Superior temporal gyrus (tissue), 1 donor: ENCODE results near the gene OCIAD2.
A peak's percentile ranks its signal among the peaks of the same experiment; 100 is the strongest.
"Not testable (repeated sequence)": the region's sequence is repeated elsewhere in the genome, so short reads cannot be mapped to it uniquely, and the experiment has no call there.

Experiments used
- DNase-seq: peaks from one replicate; pipeline ENCODE4 v3.0.0-alpha.2; 2016; ENCODE audit errors: extremely low spot score

OCIAD2 gene

DNA sequence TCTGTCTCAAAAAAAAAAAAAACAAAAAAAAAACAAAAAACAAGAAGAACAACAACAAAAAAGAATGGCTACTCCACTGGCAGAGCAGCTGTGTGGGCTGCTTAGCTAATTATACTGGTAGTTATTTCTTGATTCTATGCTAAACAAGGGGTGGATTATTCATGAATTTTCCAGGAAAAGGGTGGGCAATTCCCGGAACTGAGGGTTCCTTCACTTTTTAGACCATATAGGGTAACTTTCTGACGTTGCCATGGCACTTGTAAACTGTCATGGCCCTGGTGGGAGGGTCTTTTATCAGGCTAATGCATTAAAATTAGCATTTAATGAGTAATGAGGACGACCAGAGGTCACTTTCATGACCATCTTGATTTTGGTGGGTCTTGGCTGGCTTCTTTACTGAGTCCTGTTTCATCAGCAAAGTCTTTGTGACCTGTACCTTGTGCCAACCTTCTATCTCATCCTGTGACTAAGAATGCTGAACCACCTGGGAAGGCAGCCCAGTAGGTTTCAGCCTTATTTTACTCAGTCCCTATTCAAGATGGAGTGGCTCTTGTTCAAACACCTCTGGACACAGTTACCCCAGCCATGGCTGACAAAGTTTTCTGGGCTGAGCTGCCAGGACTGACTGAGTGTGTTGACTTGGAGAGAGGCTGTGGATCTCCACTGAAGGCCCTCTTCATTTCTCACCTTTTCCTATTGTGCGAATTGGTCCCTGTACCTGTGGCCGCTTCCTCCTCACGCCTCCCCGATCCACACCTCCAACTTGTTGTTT is 1.3 kb upstream of the OCIAD2 start:
- no peak for DNase-seq

DNA sequence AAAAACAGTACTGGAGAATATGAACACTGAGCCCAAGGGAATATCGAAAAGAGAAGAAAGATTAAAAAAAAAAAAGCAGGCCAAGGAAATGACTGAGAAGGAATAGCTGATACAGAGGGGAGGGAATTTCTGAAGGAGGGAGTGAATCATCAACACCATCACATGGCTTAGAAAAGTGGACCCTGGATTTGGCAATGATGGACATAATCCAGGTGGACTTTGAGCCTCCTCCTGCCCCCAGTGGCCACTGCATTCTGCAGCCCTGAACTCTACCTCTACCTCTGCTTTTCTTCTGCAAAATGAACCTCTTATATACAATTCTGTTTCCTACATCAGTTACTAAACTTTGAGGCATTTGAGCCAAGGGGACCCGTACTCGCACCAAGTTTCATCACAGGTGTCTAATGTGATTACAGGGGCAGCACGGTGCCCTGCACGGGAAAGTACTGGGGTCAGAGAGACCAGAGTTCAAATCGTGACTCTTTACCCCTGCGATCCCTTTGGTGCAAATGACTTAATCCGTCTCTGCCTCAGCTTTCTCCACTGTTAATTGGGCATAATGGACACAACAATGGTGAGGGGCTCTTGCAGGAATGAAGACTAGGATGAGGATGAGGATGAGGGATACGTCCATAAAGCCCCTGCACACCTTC is 1.1 kb downstream of the OCIAD2 start:
- no peak for DNase-seq

DNA sequence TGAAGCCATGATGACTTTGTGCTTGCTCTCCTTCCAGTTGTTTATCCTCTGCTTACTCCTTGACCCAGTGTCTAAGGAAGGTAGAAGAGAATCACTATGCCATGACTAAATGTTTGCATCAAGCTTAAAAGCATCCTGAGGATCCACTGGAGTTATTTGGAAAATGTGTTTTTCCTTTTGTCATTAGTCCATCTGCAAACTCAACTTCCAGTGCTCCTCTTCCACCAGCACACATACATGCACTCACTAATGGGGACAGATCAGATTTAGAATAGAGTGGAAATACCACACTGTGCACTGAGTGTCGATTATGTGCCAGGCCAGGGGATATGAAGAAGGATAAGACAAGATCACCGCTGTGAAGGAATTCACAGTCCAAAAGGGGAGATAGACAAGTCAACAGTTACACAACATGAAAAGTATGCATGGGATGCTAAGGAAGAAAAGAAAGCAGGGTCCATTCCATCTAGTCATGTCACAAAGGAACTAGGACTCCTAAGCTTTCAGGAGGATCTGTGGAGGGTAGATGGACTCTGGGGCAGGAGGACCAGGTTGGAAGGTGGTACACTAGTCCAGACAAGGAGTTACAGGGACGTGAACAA is 1.9 kb downstream of the OCIAD2 start:
- no peak for DNase-seq

DNA sequence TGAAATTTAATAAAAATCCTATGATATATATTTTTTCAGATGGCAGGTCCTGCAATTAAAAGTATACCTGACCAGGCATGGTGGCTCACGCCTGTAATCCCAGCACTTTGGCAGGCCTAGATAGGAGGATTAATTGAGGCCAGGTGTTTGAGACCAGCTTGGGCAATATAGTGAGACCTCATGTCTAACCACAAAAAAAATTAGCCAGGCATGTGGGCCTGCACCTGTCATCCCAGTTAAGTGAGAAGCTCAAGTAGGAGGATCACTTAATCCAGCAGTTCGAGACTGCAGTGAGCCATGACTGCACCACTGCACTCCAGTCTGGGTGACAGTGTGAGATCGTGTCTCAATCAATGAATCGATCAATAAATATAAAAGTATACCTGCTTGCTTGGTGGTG is 2.5 kb downstream of the OCIAD2 start:
- DNase-seq: no peak

DNA sequence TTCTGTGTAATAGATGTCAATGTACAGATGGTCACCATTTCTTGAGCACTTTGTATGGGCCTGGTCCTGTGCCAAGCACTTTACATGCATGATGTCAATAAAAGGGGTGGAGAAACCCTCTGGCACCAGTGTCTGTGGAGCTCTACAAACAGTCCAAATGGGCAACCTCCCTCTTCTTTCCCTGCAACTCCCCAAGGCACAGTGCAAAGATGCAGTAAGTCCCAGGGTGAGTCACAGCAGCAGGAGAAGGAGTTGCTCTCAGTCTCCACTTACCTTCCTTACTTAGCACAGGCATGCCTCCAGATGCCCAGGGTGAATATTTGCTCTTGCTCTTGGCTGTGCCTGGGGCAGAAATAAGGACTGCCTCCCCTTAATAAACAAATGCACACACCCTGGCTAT is 4.3 kb downstream of the OCIAD2 start:
- DNase-seq: no peak

DNA sequence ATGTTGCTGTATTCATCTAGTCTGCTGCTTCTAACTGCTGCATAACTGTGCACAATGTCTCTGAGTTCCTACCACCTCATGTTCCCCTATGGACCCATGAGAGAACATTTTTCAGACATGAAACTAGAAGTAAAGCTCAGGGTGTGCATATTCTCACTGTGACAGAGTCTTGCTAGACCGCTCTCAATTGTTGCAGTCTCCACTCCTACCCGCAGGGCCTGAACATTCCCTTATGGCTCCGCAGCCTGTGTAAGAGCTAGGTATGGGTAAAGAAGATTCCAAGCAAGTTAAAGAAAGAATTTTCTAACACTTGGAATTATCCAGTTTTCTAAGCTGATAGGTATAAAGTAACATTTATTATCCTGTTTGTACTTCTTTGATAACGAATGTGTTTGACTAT is 5.4 kb downstream of the OCIAD2 start:
- DNase-seq: no peak

DNA sequence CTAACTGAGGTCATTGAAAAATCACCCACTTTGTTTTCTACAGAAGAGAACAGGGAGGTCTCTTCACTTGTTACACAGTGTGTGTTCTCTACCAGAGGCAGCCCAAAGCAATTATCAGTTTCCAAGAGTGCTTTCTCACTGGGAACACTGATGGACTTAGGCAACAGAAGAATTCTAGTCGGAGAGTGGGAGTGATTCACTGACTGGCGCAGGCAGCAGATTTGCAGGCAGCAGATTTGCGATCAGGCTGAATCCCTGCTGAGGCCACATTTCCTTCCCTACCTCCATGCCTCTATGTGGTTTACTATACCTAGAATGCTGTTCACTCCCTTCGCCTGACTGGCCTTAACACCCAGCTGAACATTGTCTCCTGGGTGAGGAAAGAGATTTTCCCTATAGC is 6.6 kb downstream of the OCIAD2 start:
- peak; percentile 65 for DNase-seq

DNA sequence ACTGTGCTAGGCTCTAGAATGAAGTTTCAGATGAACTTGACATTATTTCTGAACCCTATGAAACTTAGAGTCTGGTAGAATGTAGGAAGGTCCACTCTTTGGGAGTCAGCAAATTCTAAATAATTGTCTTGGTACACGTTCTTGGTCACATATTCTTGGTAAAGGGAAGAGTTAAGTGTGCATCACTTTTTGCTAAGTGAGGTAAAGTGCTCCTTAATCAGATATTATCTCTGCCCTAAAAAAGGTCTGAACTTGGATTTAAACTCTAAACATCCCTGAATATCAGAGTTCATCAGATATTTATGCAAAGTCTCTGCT is 7.2 kb downstream of the OCIAD2 start:
- DNase-seq: no peak

DNA sequence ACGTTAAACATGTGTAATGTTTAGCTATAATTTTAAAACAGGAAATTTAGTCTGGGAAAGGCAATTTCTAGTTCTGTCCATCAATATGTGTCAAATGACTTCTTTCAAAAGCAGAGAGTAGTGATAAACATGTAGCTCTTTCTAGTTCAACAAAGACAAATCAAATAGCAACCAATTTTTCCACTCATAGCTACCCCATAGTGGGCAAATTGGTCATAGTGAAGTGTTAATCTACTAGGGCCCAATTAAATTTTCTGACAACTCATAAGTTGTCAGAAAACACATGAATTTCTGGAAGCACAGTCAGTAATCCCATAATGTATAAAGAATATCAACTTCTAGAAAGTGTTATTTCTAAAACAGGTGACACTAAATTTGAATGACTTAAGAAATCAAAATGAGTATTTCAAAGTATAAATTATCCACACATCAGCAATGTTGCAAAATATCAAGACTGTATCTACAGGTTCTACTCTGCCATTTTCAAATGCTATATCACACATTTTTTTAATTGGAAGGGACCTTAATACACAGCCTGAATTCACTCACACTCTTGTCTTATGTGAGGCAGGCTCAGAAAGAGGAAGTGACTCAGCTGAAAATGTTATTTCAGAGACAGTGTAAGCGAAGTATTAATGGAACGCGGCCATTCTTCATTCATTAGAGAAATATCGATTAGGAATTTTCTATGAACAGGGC is 7.7 kb downstream of the OCIAD2 start:
- DNase-seq: no peak

DNA sequence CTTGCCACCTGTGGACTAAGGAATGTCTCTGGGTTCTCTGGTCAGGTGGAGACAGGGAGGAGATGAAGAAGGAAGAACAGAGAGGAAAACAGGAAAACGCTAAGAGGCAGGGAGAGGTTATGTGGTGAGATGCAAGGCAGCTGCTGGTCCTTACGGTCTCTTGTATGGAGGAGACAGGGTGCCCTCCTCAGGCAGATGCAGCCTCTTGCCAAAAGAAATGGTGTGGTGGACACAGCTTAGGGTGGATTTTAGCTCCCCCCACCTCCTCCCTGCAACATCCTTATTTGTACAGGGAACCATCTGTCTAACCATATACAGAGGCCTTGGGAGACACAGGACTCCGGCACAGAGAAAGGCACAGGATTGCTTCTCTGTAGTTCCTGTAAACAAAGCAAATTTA is 9.7 kb downstream of the OCIAD2 start:
- DNase-seq: no peak

DNA sequence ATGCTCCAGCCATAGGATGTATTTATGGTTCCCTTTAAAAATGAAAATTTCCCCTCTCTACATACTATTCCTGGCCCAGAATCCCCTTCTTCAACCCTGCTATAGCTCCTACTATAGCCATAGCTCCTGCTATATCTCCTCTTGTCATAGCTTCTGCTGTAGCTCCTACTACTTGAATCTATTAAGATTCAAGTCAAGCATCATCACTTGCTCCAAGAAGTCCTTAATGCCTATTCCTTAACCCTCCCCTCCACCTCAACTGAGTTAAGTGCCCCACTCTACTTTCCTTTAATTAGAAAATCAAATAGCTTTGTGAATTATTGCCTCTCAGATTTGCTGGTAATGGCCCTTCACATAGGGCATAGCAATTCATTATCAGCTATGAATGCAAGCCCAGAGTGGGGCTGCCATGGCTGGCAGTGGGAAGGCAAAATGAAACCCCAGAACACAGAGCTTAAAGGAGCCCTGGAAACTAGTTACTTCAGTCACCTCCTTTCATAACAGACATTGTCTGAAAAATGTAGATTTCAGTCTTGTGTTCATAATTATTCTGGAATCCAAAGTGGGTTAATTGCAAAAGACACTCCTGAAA is 15.4 kb downstream of the OCIAD2 start:
- no peak for DNase-seq

DNA sequence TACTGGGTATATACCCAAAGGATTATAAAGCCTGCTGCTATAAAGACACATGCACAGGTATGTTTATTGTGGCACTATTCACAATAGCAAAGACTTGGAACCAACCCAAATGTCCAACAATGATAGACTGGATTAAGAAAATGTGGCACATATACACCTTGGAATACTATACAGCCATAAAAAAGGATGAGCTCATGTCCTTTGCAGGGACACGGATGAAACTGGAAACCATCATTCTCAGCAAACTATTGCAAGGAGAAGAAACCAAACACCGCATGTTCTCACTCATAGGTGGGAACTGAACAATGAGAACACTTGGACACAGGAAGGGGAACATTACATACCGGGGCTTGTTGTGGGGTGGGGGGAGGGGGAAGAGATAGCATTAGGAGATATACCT is 16.8 kb downstream of the OCIAD2 start:
- not testable (repeated sequence) for DNase-seq

DNA sequence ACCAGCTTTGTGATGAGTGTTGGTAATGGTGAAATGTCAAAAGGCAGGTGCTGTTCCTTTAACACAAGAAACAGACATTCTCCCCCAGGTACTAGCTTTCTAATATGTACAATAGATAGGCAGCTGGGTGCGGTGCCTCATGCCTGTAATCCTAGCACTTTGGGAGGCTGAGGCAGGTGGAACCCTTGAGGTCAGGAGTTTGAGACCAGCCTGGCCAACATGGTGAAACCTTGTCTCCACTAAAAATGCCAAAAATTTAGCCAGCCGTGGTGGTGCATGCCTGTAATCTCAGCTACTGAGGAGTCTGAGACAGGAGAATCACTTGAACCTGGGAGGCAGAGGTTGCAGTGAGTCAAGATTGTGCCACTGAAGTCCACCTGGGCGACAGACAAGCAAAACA is 24.9 kb downstream of the OCIAD2 start:
- not testable (repeated sequence) for DNase-seq

DNA sequence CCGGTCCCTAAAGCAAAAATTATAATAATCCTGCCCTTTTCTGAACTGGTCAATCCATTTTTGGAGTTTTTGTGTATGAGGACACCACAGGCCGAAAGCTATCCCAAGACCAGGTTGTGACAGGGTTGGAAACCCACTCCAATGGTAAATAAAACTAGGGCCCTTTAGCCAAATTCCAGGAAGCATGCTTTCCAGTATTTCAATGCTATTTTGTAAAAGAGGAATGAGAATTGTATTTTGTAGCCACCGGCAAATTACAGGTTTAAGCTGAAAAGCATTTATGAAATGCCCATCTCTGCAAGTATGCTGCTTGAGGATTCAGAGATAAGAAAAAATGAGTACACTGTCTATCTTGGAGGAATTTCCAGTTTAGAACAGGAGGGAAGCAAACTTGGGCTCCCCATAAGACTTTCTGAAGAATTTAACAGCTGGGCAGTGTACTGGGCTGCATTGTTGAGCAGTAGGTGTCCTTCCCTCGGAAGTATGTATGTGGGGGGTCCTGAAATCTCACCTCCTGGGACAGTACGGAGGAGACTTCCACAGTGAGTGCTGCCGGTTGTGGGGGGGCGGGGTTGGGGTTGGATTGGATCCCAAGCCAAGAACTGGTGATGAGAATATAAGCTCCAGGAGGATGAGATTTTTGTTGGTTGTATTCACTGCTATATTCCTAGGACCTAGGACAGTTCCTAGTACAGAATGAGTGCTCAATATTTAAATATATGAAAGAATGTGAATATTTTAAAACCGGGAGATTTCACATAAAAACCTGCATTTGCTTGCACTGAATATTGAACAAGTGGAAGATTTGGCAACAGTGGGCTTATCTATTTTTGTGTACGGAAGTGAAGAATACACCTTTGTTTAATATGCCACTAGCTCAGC is 26.8 kb downstream of the OCIAD2 start:
- DNase-seq: no peak

DNA sequence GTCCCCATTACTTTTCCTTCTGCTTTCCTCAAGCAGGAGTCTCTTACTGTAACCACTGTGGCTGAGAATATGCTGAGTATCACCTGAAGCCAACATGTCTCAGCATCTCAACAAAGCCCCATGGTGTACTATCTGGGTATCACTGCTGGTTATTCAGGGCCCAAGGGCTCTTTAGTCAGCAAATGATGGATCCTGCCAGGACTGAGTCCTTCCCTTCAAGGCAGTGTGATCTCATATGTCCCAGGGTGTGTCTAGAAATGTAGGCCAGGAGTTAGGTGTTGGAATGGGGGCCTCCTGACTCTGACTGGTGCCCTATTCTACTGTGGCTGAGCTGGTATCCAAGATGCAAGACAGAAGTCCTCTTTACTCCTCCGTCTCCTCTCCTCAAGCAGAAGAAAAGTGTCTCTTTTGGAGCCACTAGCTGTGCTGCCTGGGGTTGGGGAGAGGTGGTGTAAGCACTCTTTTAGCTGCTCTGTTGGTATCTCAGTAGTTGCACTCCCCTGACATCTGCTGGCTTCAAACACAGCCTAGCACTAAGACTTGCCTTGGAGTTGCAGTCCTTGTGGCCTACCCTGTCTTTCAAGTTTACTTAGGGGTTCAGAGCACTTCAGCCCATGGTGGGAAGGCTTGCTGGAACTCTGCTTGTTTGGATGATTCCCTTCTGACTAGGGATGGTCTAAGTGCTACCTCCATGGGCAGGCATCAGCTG is 28.6 kb downstream of the OCIAD2 start:
- no peak for DNase-seq

DNA sequence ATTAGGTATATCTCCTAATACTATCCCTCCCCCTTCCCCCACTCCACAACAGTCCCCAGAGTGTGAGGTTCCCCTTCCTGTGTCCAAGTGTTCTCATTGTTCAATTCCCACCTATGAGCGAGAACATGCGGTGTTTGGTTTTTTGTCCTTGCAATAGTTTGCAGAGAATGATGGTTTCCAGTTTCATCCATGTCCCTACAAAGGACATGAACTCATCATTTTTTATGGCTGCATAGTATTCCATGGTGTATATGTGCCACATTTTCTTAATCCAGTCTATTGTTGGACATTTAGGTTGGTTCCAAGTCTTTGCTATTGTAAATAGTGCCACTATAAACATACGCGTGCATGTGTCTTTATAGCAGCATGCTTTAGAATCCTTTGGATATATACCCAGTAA is 41.9 kb downstream of the OCIAD2 start:
- not testable (repeated sequence) for DNase-seq

DNA sequence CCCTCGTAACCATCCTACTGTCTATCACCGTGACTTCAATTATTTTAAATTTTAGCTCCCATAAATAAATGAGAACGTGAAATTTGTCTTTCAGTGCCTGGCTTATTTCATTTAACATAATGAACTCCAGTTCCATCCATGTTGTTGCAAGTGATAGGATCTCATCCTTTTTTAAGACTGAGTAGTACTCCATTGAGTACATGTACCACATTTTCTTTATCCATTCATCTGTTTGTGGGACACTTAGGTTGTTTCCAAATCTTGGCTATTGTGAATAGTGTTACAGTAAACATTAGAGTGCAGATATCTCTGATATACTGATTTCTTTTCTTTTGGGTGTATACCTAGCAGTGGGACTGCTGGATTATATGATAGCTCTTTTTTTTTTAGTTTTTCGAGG is 42.8 kb downstream of the OCIAD2 start:
- DNase-seq: no peak

DNA sequence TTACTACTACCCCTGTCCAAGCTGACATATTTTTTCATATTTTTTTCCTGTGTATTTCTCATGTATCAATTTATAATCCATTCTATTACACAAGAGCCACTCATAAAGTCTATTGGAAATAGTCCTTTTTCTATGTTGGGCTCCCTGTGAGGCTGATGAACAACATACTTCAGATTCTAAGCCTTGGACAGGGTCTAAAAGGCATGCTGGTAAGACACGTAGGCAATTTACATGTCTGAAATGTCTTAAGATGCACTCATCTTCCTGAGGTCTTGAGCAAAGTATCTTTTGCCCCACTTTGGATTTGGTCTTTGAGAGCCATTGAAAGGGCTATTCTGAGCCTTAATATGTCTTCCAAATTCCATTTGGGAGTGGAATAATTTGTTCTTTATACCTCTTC is 43.9 kb downstream of the OCIAD2 start:
- no peak for DNase-seq

DNA sequence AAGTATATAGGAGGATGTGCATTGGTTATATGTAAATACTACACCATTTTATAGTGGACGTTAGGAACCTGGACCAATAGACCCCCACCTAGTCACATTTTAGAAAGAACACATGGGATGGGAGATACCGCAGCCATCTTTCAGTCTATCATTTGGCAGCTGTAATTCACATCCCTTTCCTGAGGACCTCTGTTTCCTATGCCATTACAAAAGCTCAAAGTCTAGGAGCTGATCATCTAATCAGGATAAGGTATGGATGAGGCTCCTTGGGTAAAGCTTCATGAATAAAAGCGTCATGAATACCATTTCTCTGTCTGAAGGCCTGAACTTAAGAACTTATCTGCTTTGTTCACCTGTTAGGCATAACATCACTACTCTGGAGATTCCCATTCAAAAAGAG is 44.5 kb downstream of the OCIAD2 start:
- no peak for DNase-seq

DNA sequence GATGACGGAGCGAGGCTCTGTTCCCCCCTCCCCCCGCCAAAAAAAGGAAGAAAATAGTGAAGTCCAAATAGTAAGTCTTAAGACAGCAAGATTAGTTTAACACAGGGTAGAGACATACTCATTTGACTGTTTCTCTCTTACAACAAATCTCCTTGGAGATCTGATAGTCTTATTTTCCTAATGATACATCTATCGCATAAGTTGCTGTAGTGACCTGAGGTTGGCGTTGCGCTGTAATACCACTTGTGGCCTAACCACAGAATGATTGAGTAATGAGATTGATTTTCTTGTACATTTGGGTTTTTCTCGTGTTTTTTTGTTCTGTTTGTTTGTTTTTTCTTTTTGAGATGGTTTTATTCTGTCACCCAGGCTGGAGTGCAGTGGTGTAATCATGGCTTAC is 48.4 kb downstream of the OCIAD2 start:
- no peak for DNase-seq

DNA sequence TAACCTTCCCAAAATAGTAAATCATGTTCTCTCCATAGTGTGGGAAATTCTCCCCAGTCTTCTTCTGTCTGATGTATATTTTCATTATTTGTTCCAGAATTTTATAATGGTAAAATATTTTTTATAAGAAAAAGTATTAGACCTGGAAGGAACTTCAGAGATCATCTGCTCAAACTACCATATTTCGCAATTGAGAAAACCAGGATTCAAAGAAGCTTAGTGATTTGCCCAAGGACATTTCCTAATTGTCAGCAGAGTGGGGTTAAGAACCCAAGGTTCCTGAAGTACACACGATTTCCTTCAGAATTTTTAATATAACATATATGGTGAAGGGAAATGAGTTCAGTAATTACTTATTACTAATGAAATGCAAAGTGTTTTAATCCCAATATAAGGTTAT is 51.6 kb downstream of the OCIAD2 start:
- no peak for DNase-seq
